ENCODE measurements around the gene RUVBL1.

- TF ChIP-seq CTCF (IDR thresholded peaks at IDR 0.05; ENCODE audit: low read length): no peak
- no peak for TF ChIP-seq EZH2 (optimal IDR thresholded peaks at IDR 0.05; ENCODE audit: low read depth, low read length)
- no peak for TF ChIP-seq EZH2phosphoT487 (IDR thresholded peaks at IDR 0.05; ENCODE audit: low read length)
Measured at GRCh38 chr3:128131897-128132646, 8.5 kb upstream of the RUVBL1 start.

All from MM.1S (cell line).